SK-N-MC (cell line): ENCODE results near the gene VAT1L.

Experiments used
- EZH2 ChIP-seq: fragments of 200-600 bp; sonication (generic); IDR thresholded peaks from one replicate; pipeline ENCODE4 v1.6.1; 2017; ENCODE audit warnings: antibody characterized with exemption
- FOXP2 ChIP-seq: optimal IDR thresholded peaks from 2 replicates; pipeline ENCODE3; 2011; ENCODE audit warnings: mild to moderate bottlenecking, moderate library complexity; ENCODE audit not compliant: insufficient read depth; ENCODE audit errors: extremely low read length, control extremely low read depth
- POLR2AphosphoS5 ChIP-seq: IDR thresholded peaks from 2 replicates; pipeline ENCODE4 v1.6.1; 2012; ENCODE audit warnings: mild to moderate bottlenecking, low read depth, low read length, borderline replicate concordance

DNA sequence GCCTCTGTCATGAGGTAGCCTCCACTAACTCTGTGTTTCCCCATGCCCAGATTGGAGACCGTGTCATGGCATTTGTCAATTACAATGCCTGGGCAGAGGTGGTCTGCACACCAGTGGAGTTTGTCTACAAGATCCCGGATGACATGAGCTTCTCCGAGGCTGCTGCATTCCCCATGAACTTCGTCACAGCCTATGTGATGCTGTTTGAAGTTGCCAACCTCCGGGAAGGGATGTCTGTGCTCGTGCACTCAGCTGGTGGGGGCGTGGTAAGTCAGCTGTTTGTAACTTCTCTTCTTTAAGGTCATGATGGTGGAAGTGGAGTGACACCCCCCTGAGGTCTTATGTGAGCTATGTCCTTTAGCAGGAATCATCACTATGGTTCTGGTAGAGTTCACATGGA lies 36.8 kb downstream of the VAT1L start:
- TF ChIP-seq POLR2AphosphoS5 (no peak), EZH2 (no peak), FOXP2 (no peak)
